H9 (cell line): ENCODE results near the gene MEGF8. TPM values are rescaled to one million over a fixed set of nuclear protein-coding genes. Genes with fewer than 3 reads are reported as not detected.
A peak's percentile ranks its signal among the peaks of the same experiment; 100 is the strongest.

Source experiments
- DNase-seq: peaks from one replicate; pipeline ENCODE4 v3.0.0-alpha.2; 2017
- H2AFZ ChIP-seq: one replicate; pipeline ENCODE4 v1.6.1; 2013; ENCODE audit warnings: mild to moderate bottlenecking, low read length, control low read depth, moderate library complexity
- H2AK5ac ChIP-seq: 2 replicates; pipeline ENCODE4 v1.6.1; 2013; ENCODE audit warnings: low read length, control low read depth, mixed read lengths; ENCODE audit not compliant: insufficient read length
- H2BK120ac ChIP-seq: one replicate; pipeline ENCODE4 v1.6.1; 2013; ENCODE audit warnings: low read depth, mild to moderate bottlenecking, low read length, control low read depth, inconsistent platforms; ENCODE audit not compliant: poor library complexity, severe bottlenecking
- H2BK12ac ChIP-seq: 2 replicates; pipeline ENCODE4 v1.6.1; 2013; ENCODE audit warnings: low read length, control low read depth, mixed read lengths, low read depth; ENCODE audit not compliant: insufficient read length
- H2BK15ac ChIP-seq: 2 replicates; pipeline ENCODE4 v1.6.1; 2013; ENCODE audit warnings: low read depth, low read length, control low read depth
- H2BK20ac ChIP-seq: one replicate; pipeline ENCODE4 v1.6.1; 2013; ENCODE audit warnings: low read depth, mild to moderate bottlenecking, low read length, control low read depth, inconsistent platforms; ENCODE audit not compliant: poor library complexity, severe bottlenecking
- H2BK5ac ChIP-seq: 2 replicates; pipeline ENCODE4 v1.6.1; 2013; ENCODE audit warnings: low read length, control low read depth, mixed read lengths; ENCODE audit not compliant: insufficient read length
- H3K14ac ChIP-seq: 2 replicates; pipeline ENCODE4 v1.6.1; 2013; ENCODE audit warnings: low read length, control low read depth; ENCODE audit not compliant: insufficient read depth
- H3K18ac ChIP-seq: 2 replicates; pipeline ENCODE4 v1.6.1; 2013; ENCODE audit warnings: low read depth, mild to moderate bottlenecking, mixed read lengths, low read length, control low read depth; ENCODE audit not compliant: insufficient read length
- H3K23ac ChIP-seq: 2 replicates; pipeline ENCODE4 v1.6.1; 2013; ENCODE audit warnings: low read length, control low read depth, mixed read lengths, low read depth; ENCODE audit not compliant: insufficient read length
- H3K23me2 ChIP-seq: 2 replicates; pipeline ENCODE4 v1.6.1; 2013; ENCODE audit warnings: low read depth, mild to moderate bottlenecking, mixed read lengths, low read length, control low read depth; ENCODE audit not compliant: insufficient read length, poor library complexity, severe bottlenecking
- H3K27ac ChIP-seq: 2 replicates; pipeline ENCODE4 v1.5.1; 2013; ENCODE audit warnings: low read length, control low read depth, mixed read lengths, low read depth; ENCODE audit not compliant: insufficient read length
- H3K27me3 ChIP-seq: 2 replicates; pipeline ENCODE4 v1.6.1; 2013; ENCODE audit warnings: low read length, control low read depth, inconsistent platforms; ENCODE audit not compliant: insufficient read depth
- H3K4ac ChIP-seq: 2 replicates; pipeline ENCODE4 v1.6.1; 2013; ENCODE audit warnings: low read depth, mild to moderate bottlenecking, control low read depth, inconsistent platforms, low read length, moderate library complexity
- H3K4me1 ChIP-seq: 2 replicates; pipeline ENCODE4 v1.6.1; 2013; ENCODE audit warnings: low read length, control low read depth, inconsistent platforms; ENCODE audit not compliant: insufficient read depth
- H3K4me2 ChIP-seq: 2 replicates; pipeline ENCODE4 v1.6.1; 2013; ENCODE audit warnings: low read length, control low read depth, mixed read lengths; ENCODE audit not compliant: insufficient read length, insufficient read depth
- H3K56ac ChIP-seq: 2 replicates; pipeline ENCODE4 v1.6.1; 2013; ENCODE audit warnings: low read depth, mild to moderate bottlenecking, mixed read lengths, low read length, control low read depth; ENCODE audit not compliant: insufficient read length
- H3K79me1 ChIP-seq: 2 replicates; pipeline ENCODE4 v1.6.1; 2013; ENCODE audit warnings: low read depth, mild to moderate bottlenecking, moderate library complexity, low read length, control low read depth, inconsistent platforms; ENCODE audit not compliant: insufficient read depth, poor library complexity, severe bottlenecking
- H3K79me2 ChIP-seq: 2 replicates; pipeline ENCODE4 v1.6.1; 2013; ENCODE audit warnings: low read length, control low read depth, inconsistent platforms; ENCODE audit not compliant: insufficient read depth
- H3K9ac ChIP-seq: 2 replicates; pipeline ENCODE4 v1.6.1; 2013; ENCODE audit warnings: low read length, control low read depth, mixed read lengths; ENCODE audit not compliant: insufficient read length; ENCODE audit errors: extremely low read depth
- H3K9me3 ChIP-seq: one replicate; pipeline ENCODE4 v1.6.1; 2013; ENCODE audit warnings: low read depth, low read length, inconsistent platforms; ENCODE audit not compliant: control insufficient read depth
- H3T11ph ChIP-seq: one replicate; pipeline ENCODE4 v1.6.1; 2013; ENCODE audit warnings: mild to moderate bottlenecking, low read length, control low read depth, inconsistent platforms
- H4K20me1 ChIP-seq: one replicate; pipeline ENCODE4 v1.6.1; 2013; ENCODE audit not compliant: control insufficient read depth, insufficient read length, insufficient read depth
- H4K5ac ChIP-seq: 2 replicates; pipeline ENCODE4 v1.6.1; 2013; ENCODE audit warnings: low read depth, mild to moderate bottlenecking, mixed read lengths, low read length, control low read depth; ENCODE audit not compliant: insufficient read length
- H4K8ac ChIP-seq: replicated peaks from 2 replicates; pipeline ENCODE4 v1.6.1; 2013; ENCODE audit warnings: low read length, control low read depth, mixed read lengths, low read depth; ENCODE audit not compliant: insufficient read length
- H4K91ac ChIP-seq: 2 replicates; pipeline ENCODE4 v1.6.1; 2013; ENCODE audit warnings: low read depth, mild to moderate bottlenecking, moderate library complexity, mixed read lengths, low read length, control low read depth; ENCODE audit not compliant: insufficient read length
- H3K27ac Mint-ChIP-seq, 3 experiments: 2 replicates in 2 of 3; 3 replicates in 1 of 3; pipeline ENCODE4 v1.8.0; 2020 to 2021; ENCODE audit warnings: mixed read lengths in 3 of 3, mild to moderate bottlenecking in 1 of 3, moderate library complexity in 1 of 3
- H3K27me3 Mint-ChIP-seq: 2 replicates; pipeline ENCODE4 v1.8.0; 2021; ENCODE audit warnings: low read depth, mild to moderate bottlenecking, moderate library complexity, mixed read lengths
- H3K36me3 Mint-ChIP-seq, 3 experiments: 2 replicates in 2 of 3; 3 replicates in 1 of 3; pipeline ENCODE4 v1.8.0; 2020 to 2021; ENCODE audit warnings: low read depth in 3 of 3, mixed read lengths in 3 of 3; ENCODE audit not compliant: insufficient read depth in 1 of 3
- H3K4me1 Mint-ChIP-seq, 2 experiments: 2 replicates each; pipeline ENCODE4 v1.8.0; 2020; ENCODE audit warnings: mixed read lengths in 2 of 2
- H3K4me3 Mint-ChIP-seq, 2 experiments: 2 replicates in 1 of 2; 3 replicates in 1 of 2; pipeline ENCODE4 v1.8.0; 2020 to 2021; ENCODE audit warnings: mild to moderate bottlenecking in 2 of 2, mixed read lengths in 2 of 2, moderate library complexity in 1 of 2
- H3K9me3 Mint-ChIP-seq, 2 experiments: 2 replicates in 1 of 2; 3 replicates in 1 of 2; pipeline ENCODE4 v1.8.0; 2020; ENCODE audit warnings: mild to moderate bottlenecking in 2 of 2, mixed read lengths in 2 of 2, moderate library complexity in 1 of 2
- CTCF ChIP-seq: fragments of 200-600 bp; sonication (generic); conservative IDR thresholded peaks from 3 replicates; pipeline ENCODE4 v1.8.0; 2021; ENCODE audit warnings: antibody characterized with exemption, mild to moderate bottlenecking
- WGBS: extraction: QIAGEN DNeasy Blood & Tissue Kit; methylation state at CpG from one replicate; pipeline ENCODE4 v1.1.7; 2013; ENCODE audit warnings: missing lambda C conversion rate, low lambda C conversion rate, mixed read lengths; ENCODE audit not compliant: insufficient read length; ENCODE audit errors: extremely low coverage; 5-methylcytosine and 5-hydroxymethylcytosine counted together
- total RNA-seq: library from RNA; stranded (reverse); gene quantifications from 2 replicates; pipeline ENCODE4 v1.2.1, GENCODE V29; 2021

The MEGF8 gene
- total RNA-seq, 1 experiment from 2014 or later = 28.4 TPM

DNA sequence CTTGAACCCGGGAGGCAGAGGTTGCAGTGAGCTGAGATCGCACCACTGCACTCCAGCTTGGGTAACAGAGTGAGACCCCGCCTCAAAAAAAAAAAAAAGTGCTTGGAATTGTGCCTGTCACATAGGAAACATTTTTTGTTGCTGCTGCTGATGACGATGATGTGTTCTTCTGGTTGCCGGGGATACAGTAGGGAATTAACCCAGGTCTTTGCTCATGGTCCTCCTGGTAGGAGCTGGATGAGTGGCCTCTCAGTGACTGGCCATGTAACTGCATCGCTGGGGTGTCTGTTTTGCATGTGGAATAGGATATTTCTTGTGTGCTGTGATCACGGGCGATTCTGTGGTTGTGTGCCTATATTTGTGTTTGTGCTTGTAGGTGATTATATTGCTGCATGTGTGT, 69.3 kb downstream of the MEGF8 start:
- no peak overlapping the region for H3K27ac Mint-ChIP-seq
- Histone ChIP-seq H3K14ac (no peak overlapping the region), H4K5ac (no peak overlapping the region), H3K4me2 (no peak overlapping the region), H3K27ac (no peak overlapping the region), H3K23me2 (peaks cover 7% of the 10 kb centered on the region), H2AK5ac (no peak overlapping the region), H3K4ac (no peak overlapping the region), H2BK120ac (no peak overlapping the region), H2BK15ac (no peak overlapping the region), H4K8ac (no peak overlapping the region), H2BK20ac (no peak overlapping the region), H3K9me3 (no peaks in the 10 kb centered on the region), H3K79me1 (no peaks in the 10 kb centered on the region), H3K4me1 (peaks cover 3% of the 10 kb centered on the region; the same call in 1 of the 2 replicates), H3K23ac (no peak overlapping the region), H3T11ph (no peak overlapping the region), H2AFZ (no peak overlapping the region), H4K91ac (no peak overlapping the region), H3K9ac (no peak overlapping the region), H3K18ac (no peak overlapping the region), H3K56ac (no peak overlapping the region), H2BK12ac (no peak overlapping the region), H3K27me3 (no peaks in the 10 kb centered on the region; the same call in 1 of the 2 replicates), H2BK5ac (no peak overlapping the region), H3K79me2 (no peaks in the 10 kb centered on the region), H4K20me1 (peaks cover 3% of the 10 kb centered on the region)
- DNase-seq = no peak
- H3K36me3 Mint-ChIP-seq = peaks cover 2 to 10% (median 6%) of the 10 kb centered on the region in 3 experiments; a peak in 5 of 7 replicates
- peak overlapping the region in 1 of 2 experiments; percentile 8; a peak in 2 of 5 replicates for H3K4me3 Mint-ChIP-seq
- no CpG with 5 or more reads among the region's 8 CpGs for WGBS
- TF ChIP-seq CTCF = no peak
- peaks cover 59% of the 10 kb centered on the region for H3K27me3 Mint-ChIP-seq
- no peaks in the 10 kb centered on the region for H3K9me3 Mint-ChIP-seq
- H3K4me1 Mint-ChIP-seq = peaks cover 26 to 39% of the 10 kb centered on the region in 2 experiments
